ENCODE results near the gene PKD1L1. TPM values are rescaled to one million over a fixed set of nuclear protein-coding genes. Genes with fewer than 3 reads are reported as not detected.
"Not testable (repeated sequence)": the region's sequence is repeated elsewhere in the genome, so short reads cannot be mapped to it uniquely, and the experiment has no call there.

The PKD1L1 gene
- total RNA-seq, 1 donor from 2014 or later = 0.40 TPM

- Mint-ChIP-seq H3K4me1 (peaks cover 14% of the 10 kb centered on the region), H3K27ac (no peak overlapping the region), H3K36me3 (ENCODE audit: low read depth) (peaks cover 2% of the 10 kb centered on the region), H3K4me3 (no peak overlapping the region), H3K9me3 (no peaks in the 10 kb centered on the region), H3K27me3 (no peaks in the 10 kb centered on the region)
- no peak for DNase-seq
- TF ChIP-seq CTCF (IDR thresholded peaks at IDR 0.05) = no peak
- intact Hi-C loops (cut with micrococcal nuclease) = no loop called here
- CTCF ChIA-PET = interaction anchor here (0.6 to 3.5 kb wide), 9 partner anchors 14 to 485 kb away, joined by 3 to 108 read pairs (median 3); no protein-coding TSS in a partner anchor
- POLR2A ChIA-PET = interaction anchor here (1.8 kb wide), 1 partner anchor 94 kb away, joined by 9 read pairs; no protein-coding TSS in a partner anchor
- no peak for ATAC-seq (ENCODE audit: low read depth)
Observed at GRCh38 chr7:47990592-47990991, 42.3 kb upstream of the PKD1L1 start.

GRCh38 chr7:47989607-47990400 lies 41.5 kb upstream of the PKD1L1 start:
- H3K27me3 Mint-ChIP-seq; H3K36me3 Mint-ChIP-seq (ENCODE audit: low read depth); H3K27ac Mint-ChIP-seq; POLR2A ChIA-PET; H3K4me3 Mint-ChIP-seq; intact Hi-C loops (cut with micrococcal nuclease); H3K9me3 Mint-ChIP-seq; ATAC-seq (ENCODE audit: low read depth); DNase-seq: not testable (repeated sequence)
- CTCF ChIA-PET = interaction anchor here (0.6 to 3.5 kb wide), 4 partner anchors 92 to 122 kb away, joined by 3 to 108 read pairs (median 12); no protein-coding TSS in a partner anchor
- peaks cover 14% of the 10 kb centered on the region for H3K4me1 Mint-ChIP-seq

GRCh38 chr7:47988496-47989386 lies 40.5 kb upstream of the PKD1L1 start:
- H3K36me3 Mint-ChIP-seq (ENCODE audit: low read depth) = peaks cover 2% of the 10 kb centered on the region
- ChIA-PET POLR2A (no interaction called here), CTCF (interaction anchor here (0.8 to 2.5 kb wide), 3 partner anchors 44 to 121 kb away, joined by 3 to 20 read pairs (median 3); no protein-coding TSS in a partner anchor)
- no peaks in the 10 kb centered on the region for H3K9me3 Mint-ChIP-seq
- TF ChIP-seq CTCF (IDR thresholded peaks at IDR 0.05) = no peak
- H3K4me3 Mint-ChIP-seq = no peak overlapping the region
- no peak overlapping the region for H3K27ac Mint-ChIP-seq
- no peaks in the 10 kb centered on the region for H3K27me3 Mint-ChIP-seq
- intact Hi-C loops (cut with micrococcal nuclease) = no loop called here
- ATAC-seq (ENCODE audit: low read depth) = no peak
- peaks cover 14% of the 10 kb centered on the region for H3K4me1 Mint-ChIP-seq
- no peak for DNase-seq

- POLR2A ChIA-PET = interaction anchor here (1.2 kb wide), 1 partner anchor 9 kb away, joined by 3 read pairs; no protein-coding TSS in a partner anchor
- Mint-ChIP-seq H3K4me1 (peaks cover 21% of the 10 kb centered on the region), H3K4me3 (no peak overlapping the region), H3K27me3 (no peaks in the 10 kb centered on the region), H3K9me3 (no peaks in the 10 kb centered on the region), H3K36me3 (ENCODE audit: low read depth) (peaks cover 14% of the 10 kb centered on the region), H3K27ac (no peak overlapping the region)
- DNase-seq = no peak
- CTCF ChIA-PET = interaction anchor here (2.0 kb wide), 1 partner anchor 9 kb away, joined by 10 read pairs; no protein-coding TSS in a partner anchor
- intact Hi-C loops (cut with micrococcal nuclease) = no loop called here
- no peak for TF ChIP-seq CTCF (IDR thresholded peaks at IDR 0.05)
- ATAC-seq (ENCODE audit: low read depth) = no peak
Observed at GRCh38 chr7:47982610-47983009, 34.3 kb upstream of the PKD1L1 start.

GRCh38 chr7:47980648-47981047 lies 32.4 kb upstream of the PKD1L1 start:
- H3K27ac Mint-ChIP-seq = not testable (repeated sequence)

More at GRCh38 chr7:47980648-47981047, 32.4 kb upstream of the PKD1L1 start:
- intact Hi-C loops (cut with micrococcal nuclease); H3K4me3 Mint-ChIP-seq; CTCF ChIA-PET; H3K27me3 Mint-ChIP-seq; POLR2A ChIA-PET; H3K9me3 Mint-ChIP-seq; ATAC-seq (ENCODE audit: low read depth); DNase-seq: not testable (repeated sequence)
- Mint-ChIP-seq H3K4me1 (peaks cover 26% of the 10 kb centered on the region), H3K36me3 (ENCODE audit: low read depth) (peaks cover 34% of the 10 kb centered on the region)

Data from activated B cell treated with CpG ODN at 0.5 μM for 24 hours (primary cell).